Gastroesophageal sphincter (tissue), 3 donors: Measurements from ENCODE around the gene IL19.

Experiments used
- EP300 ChIP-seq: sonication (generic); formaldehyde crosslinking; IDR thresholded peaks from one replicate; pipeline ENCODE4 v1.6.1; 2017; ENCODE audit warnings: antibody characterized with exemption, mild to moderate bottlenecking
- POLR2A ChIP-seq, 2 donors: fragments of 450-650 bp; IDR thresholded peaks; one replicate each; pipeline ENCODE4 v1.6.1; 2017; ENCODE audit warnings: antibody characterized with exemption in 2 of 2, mild to moderate bottlenecking in 2 of 2, moderate library complexity in 1 of 2
- TF ChIP-seq, protein P1 (sequence below), 4 experiments: fragments of 200-600 bp in 2 of 4; fragments of 450-650 bp in 2 of 4; sonication (generic) in 1 of 4; IDR thresholded peaks; one replicate each; pipeline ENCODE4 v1.5.1; 2017 to 2019; ENCODE audit warnings: antibody characterized with exemption in 4 of 4, mild to moderate bottlenecking in 2 of 4, moderate library complexity in 2 of 4

DNA sequence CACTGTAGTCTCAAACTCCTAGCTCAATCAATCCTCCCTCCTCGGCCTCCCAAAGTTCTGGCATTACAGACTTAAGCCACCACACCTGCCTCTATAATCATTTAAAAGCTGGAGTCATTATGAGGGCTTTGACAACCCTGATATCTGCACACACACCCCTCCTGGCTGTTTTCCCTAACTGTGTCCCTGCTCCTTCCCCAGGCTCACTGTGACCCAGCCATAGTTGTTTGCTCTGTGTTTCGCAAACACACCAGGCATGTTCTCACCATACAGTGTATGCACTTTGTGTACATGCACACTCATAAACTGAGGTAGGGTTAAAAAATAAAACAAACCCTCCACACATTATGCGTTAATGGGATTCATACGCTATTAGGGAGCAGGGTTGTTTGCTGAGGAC, 73.1 kb downstream of the IL19 start:
- TF ChIP-seq EP300, result no peak
- TF ChIP-seq, protein P1, sequence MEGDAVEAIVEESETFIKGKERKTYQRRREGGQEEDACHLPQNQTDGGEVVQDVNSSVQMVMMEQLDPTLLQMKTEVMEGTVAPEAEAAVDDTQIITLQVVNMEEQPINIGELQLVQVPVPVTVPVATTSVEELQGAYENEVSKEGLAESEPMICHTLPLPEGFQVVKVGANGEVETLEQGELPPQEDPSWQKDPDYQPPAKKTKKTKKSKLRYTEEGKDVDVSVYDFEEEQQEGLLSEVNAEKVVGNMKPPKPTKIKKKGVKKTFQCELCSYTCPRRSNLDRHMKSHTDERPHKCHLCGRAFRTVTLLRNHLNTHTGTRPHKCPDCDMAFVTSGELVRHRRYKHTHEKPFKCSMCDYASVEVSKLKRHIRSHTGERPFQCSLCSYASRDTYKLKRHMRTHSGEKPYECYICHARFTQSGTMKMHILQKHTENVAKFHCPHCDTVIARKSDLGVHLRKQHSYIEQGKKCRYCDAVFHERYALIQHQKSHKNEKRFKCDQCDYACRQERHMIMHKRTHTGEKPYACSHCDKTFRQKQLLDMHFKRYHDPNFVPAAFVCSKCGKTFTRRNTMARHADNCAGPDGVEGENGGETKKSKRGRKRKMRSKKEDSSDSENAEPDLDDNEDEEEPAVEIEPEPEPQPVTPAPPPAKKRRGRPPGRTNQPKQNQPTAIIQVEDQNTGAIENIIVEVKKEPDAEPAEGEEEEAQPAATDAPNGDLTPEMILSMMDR (IDR thresholded peaks at IDR 0.05), result no peak
- TF ChIP-seq POLR2A (IDR thresholded peaks at IDR 0.05), result no peak
